Astrocyte (in vitro differentiated cells and primary cell): ENCODE data around the gene JAGN1.
"Not testable (repeated sequence)": the region's sequence is repeated elsewhere in the genome, so short reads cannot be mapped to it uniquely, and the experiment has no call there.

Experiments
- EZH2 ChIP-seq: IDR thresholded peaks from 2 replicates; pipeline ENCODE4 v1.6.1; 2012; ENCODE audit warnings: mild to moderate bottlenecking, low read length, inconsistent platforms; ENCODE audit not compliant: insufficient read depth
- TF ChIP-seq, protein P1 (sequence below): IDR thresholded peaks from 2 replicates; pipeline ENCODE4 v1.5.1; 2011; ENCODE audit warnings: low read depth, mild to moderate bottlenecking, inconsistent platforms, low read length, moderate library complexity; ENCODE audit not compliant: insufficient read depth

DNA sequence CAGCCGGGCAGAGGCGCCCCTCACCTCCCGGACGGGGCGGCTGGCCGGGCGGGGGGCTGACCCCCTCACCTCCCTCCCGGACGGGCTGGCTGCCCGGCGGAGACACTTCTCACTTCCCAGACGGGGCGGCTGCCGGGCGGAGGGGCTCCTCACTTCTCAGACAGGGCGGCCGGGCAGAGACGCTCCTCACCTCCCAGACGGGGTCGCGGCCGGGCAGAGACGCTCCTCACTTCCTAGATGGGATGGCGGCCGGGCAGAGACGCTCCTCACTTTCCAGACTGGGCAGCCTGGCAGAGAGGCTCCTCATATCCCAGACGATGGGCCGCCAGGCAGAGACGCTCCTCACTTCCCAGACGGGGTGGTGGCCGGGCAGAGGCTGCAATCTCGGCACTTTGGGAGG lies 49.5 kb downstream of the JAGN1 start:
- TF ChIP-seq, protein P1, sequence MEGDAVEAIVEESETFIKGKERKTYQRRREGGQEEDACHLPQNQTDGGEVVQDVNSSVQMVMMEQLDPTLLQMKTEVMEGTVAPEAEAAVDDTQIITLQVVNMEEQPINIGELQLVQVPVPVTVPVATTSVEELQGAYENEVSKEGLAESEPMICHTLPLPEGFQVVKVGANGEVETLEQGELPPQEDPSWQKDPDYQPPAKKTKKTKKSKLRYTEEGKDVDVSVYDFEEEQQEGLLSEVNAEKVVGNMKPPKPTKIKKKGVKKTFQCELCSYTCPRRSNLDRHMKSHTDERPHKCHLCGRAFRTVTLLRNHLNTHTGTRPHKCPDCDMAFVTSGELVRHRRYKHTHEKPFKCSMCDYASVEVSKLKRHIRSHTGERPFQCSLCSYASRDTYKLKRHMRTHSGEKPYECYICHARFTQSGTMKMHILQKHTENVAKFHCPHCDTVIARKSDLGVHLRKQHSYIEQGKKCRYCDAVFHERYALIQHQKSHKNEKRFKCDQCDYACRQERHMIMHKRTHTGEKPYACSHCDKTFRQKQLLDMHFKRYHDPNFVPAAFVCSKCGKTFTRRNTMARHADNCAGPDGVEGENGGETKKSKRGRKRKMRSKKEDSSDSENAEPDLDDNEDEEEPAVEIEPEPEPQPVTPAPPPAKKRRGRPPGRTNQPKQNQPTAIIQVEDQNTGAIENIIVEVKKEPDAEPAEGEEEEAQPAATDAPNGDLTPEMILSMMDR: not testable (repeated sequence)
- not testable (repeated sequence) for TF ChIP-seq EZH2
